ENCODE measurements around the gene ZNF420.
A peak's percentile ranks its signal among the peaks of the same experiment; 100 is the strongest.
"Not testable (repeated sequence)": the region's sequence is repeated elsewhere in the genome, so short reads cannot be mapped to it uniquely, and the experiment has no call there.

The ZNF420 gene

DNA sequence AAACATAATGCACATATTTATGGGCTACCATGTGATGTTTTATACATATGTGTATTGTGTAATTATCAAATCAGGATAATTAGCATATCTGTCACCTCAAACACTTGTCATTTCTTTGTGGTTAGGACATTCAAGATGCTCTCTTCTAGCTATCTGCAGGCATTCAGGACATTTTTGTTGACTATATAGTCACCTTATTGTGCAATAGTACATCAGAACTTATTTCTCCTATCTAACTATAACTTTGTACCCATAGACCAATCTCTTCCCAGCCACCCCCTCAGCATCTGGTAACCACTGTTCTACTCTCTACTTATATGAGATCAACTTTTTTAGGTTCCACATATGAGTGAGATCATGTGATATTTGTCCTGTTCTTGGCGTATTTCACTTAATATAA, 20.3 kb downstream of the ZNF420 start:
- no peak for ATAC-seq
- Mint-ChIP-seq H3K27ac (no peak overlapping the region), H3K4me1 (no peaks in the 10 kb centered on the region), H3K9me3 (peaks cover 57% of the 10 kb centered on the region), H3K27me3 (no peaks in the 10 kb centered on the region), H3K36me3 (ENCODE audit: low read depth) (peaks cover 97% of the 10 kb centered on the region), H3K4me3 (no peak overlapping the region)
- no peak for DNase-seq

DNA sequence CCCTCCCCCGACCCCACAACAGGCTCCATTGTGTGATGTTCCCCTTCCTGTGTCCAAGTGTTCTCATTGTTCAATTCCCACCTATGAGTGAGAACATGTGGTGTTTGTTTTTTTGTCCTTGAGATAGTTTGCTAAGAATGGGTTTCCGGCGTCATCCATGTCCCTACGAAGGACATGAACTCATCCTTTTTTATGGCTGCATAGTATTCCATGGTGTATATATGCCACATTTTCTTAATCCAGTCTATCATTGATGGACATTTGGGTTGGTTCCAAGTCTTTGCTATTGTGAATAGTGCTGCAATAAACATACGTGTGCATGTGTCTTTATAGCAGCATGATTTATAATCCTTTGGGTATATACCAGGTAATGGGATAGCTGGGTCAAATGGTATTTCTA, 25.9 kb downstream of the ZNF420 start:
- peaks cover 94% of the 10 kb centered on the region for H3K36me3 Mint-ChIP-seq (ENCODE audit: low read depth)
- peaks cover 60% of the 10 kb centered on the region for H3K9me3 Mint-ChIP-seq
- ATAC-seq, DNase-seq, H3K4me1 Mint-ChIP-seq, H3K4me3 Mint-ChIP-seq, H3K27me3 Mint-ChIP-seq, H3K27ac Mint-ChIP-seq: not testable (repeated sequence)

DNA sequence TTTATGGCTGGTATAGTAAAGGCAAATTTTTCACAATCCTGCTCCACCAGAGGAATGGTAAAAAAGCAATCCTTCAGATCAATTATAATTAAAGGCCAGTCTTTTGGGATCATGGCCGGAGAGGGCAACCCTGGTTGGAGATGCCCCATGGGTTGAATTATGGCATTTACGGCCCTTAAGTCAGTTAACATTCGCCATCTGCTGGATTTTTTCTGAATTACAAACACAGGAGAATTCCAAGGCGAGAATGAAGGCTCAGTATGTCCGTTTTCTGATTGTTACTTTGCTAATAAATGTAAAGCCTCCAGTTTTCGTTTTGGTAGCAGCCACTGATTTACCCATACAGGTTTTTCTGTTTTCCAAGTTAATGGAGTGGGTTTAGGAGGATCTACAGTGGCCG, 33.5 kb downstream of the ZNF420 start:
- not testable (repeated sequence) for H3K4me1 Mint-ChIP-seq, DNase-seq

DNA sequence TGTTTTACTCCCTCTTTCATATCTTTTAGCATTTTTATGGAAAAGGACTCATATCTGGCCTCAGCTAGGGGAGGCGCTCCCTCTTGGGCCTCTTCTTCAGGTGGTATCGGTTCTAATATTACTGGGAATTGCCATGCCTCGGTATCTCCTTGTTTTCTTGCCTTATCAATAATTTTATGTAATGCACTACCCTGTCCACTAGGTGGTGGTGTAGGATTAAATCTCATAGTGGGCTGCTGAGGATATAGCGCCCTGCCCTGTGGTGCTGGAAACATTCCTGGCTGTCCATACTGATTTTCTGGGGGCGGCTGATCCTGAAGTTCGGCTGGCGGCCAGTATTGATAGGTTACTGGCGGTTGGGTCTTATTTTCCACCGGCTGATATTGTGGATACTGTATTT, 35.8 kb downstream of the ZNF420 start:
- Mint-ChIP-seq H3K27ac (no peak overlapping the region), H3K4me3 (no peak overlapping the region), H3K9me3 (peaks cover 71% of the 10 kb centered on the region), H3K4me1 (no peaks in the 10 kb centered on the region), H3K27me3 (no peaks in the 10 kb centered on the region), H3K36me3 (ENCODE audit: low read depth) (peaks cover 88% of the 10 kb centered on the region)
- no peak for ATAC-seq
- DNase-seq, result no peak

More for the DNA sequence above, 33.5 kb downstream of the ZNF420 start:
- Mint-ChIP-seq H3K9me3 (peaks cover 77% of the 10 kb centered on the region), H3K36me3 (ENCODE audit: low read depth) (peaks cover 100% of the 10 kb centered on the region)
- ATAC-seq, H3K27me3 Mint-ChIP-seq, H3K27ac Mint-ChIP-seq, H3K4me3 Mint-ChIP-seq: not testable (repeated sequence)

DNA sequence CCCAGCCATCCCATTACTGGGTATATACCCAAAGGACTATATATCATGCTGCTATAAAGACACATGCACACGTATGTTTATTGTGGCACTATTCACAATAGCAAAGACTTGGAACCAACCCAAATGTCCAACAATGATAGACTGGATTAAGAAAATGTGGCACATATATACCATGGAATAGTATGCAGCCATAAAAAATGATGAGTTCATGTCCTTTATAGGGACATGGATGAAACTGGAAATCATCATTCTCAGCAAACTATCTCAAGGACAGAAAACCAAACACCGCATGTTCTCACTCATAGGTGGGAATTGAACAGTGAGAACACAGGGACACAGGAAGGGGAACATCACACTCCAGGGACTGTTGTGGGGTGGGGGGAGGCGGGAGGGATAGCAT, 43.9 kb downstream of the ZNF420 start:
- H3K4me3 Mint-ChIP-seq, H3K27me3 Mint-ChIP-seq, H3K27ac Mint-ChIP-seq, H3K4me1 Mint-ChIP-seq, ATAC-seq, DNase-seq: not testable (repeated sequence)
- peaks cover 50% of the 10 kb centered on the region for H3K9me3 Mint-ChIP-seq
- peaks cover 59% of the 10 kb centered on the region for H3K36me3 Mint-ChIP-seq (ENCODE audit: low read depth)

DNA sequence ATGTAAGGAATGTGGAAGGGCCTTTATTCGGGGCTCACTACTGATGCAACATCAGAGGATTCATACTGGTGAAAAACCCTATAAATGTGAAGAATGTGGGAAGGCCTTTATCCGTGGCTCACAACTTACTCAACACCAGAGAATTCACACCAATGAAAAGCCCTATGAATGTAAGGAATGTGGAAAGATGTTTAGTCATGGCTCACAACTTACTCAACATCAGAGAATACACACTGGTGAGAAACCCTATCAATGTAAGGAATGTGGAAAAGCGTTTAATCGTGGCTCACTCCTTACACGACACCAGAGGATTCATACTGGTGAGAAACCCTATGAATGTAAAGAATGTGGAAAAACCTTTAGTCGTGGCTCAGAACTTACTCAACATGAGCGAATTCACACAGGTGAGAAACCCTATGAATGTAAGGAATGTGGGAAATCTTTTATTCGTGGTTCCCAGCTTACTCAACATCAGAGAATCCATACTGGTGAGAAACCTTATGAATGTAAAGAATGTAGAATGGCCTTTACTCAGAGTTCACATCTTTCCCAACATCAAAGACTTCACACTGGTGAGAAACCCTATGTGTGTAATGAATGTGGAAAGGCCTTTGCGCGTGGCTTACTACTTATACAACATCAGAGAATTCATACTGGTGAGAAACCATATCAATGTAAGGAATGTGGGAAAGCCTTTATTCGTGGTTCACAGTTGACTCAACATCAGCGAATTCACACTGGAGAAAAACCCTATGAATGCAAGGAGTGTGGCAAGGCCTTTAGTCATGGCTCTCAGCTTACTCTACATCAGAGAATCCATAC, 50.0 kb downstream of the ZNF420 start:
- Mint-ChIP-seq H3K27ac (no peak overlapping the region), H3K4me3 (no peak overlapping the region), H3K27me3 (no peaks in the 10 kb centered on the region), H3K4me1 (no peaks in the 10 kb centered on the region), H3K9me3 (peaks cover 82% of the 10 kb centered on the region), H3K36me3 (ENCODE audit: low read depth) (peaks cover 89% of the 10 kb centered on the region)
- DNase-seq, result no peak
- ATAC-seq, result no peak

DNA sequence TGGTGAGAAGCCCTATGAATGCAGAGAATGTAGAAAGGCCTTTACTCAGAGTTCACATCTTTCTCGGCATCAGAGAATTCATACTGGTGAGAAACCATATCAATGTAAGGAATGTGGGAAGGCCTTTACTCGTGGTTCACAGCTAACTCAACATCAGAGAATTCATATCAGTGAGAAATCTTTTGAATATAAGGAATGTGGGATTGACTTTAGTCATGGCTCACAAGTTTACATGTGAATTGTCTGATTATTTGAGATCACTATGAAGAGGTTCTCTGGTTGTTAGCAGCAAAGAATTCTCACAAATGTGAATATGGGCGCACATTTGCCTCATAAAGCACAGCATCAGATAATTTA, 50.6 kb downstream of the ZNF420 start:
- Mint-ChIP-seq H3K9me3 (peaks cover 86% of the 10 kb centered on the region), H3K4me3 (no peak overlapping the region), H3K4me1 (no peaks in the 10 kb centered on the region), H3K27me3 (no peaks in the 10 kb centered on the region), H3K27ac (no peak overlapping the region), H3K36me3 (ENCODE audit: low read depth) (peaks cover 90% of the 10 kb centered on the region)
- no peak for DNase-seq
- no peak for ATAC-seq

DNA sequence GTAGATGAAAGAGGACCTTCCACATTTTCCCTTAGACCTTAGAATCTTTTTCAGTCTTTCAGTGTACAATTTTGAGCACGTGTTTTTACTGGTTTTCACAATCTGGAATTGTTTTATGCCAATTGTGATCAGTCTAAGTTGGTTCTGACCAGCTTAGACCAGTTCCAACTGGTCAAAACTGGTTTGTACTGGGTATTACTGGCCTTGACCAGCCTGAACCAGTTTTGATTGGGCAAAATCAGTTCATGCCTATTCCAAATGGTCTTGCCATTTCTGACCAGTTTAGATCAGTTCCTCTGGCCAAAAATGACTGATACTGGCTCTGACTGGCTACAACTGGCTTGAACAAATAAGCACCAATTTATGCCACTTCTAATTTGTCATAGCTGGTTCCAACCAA, 57.9 kb downstream of the ZNF420 start:
- Mint-ChIP-seq H3K27ac (no peak overlapping the region), H3K27me3 (no peaks in the 10 kb centered on the region), H3K4me1 (no peaks in the 10 kb centered on the region), H3K4me3 (no peak overlapping the region), H3K9me3 (peaks cover 63% of the 10 kb centered on the region), H3K36me3 (ENCODE audit: low read depth) (peaks cover 40% of the 10 kb centered on the region)
- ATAC-seq, result no peak
- DNase-seq, result no peak

DNA sequence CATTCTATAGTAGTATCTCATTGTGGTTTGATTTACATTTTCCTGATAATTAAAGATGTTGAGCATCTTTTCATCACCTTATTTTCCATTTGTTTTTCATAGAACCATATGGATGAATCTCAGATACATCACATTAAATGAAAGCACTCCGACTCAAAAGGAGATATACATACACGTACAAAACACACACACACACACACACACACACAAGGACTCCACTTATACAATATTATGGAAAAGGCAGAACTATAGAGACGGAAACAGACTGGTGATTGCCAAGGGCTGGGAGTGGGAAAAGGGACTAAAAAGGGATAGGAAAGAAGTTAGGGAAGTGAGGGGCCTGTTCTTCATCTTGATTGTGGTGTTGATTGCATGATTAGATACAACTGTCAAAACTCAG, 70.0 kb downstream of the ZNF420 start:
- no peak for DNase-seq
- no peaks in the 10 kb centered on the region for H3K27me3 Mint-ChIP-seq
- no peak overlapping the region for H3K4me3 Mint-ChIP-seq
- no peak for ATAC-seq
- no peaks in the 10 kb centered on the region for H3K4me1 Mint-ChIP-seq
- H3K36me3 Mint-ChIP-seq (ENCODE audit: low read depth), result peaks cover 63% of the 10 kb centered on the region
- peaks cover 70% of the 10 kb centered on the region for H3K9me3 Mint-ChIP-seq
- H3K27ac Mint-ChIP-seq, result no peak overlapping the region

DNA sequence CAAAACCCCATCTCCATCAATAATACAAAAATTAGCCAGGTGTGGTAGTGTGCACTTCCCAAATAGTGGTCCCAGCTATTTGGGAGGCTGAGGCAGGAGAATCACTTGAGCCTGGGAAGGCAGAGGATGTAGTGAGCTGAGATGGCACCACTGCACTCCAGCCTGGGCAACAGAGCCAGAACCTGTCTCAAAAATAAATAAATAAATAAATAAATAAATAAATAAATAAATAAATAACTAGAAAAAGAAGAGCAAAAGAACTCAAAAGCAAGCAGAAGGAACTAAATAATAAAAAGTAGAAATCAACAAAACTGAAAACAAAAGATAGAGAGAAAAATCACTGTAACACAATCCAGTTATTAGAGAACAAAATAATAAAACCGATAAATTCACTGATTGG, 81.9 kb downstream of the ZNF420 start:
- no peaks in the 10 kb centered on the region for H3K4me1 Mint-ChIP-seq
- no peak overlapping the region for H3K4me3 Mint-ChIP-seq
- DNase-seq (no peak), ATAC-seq (no peak)
- H3K9me3 Mint-ChIP-seq, result peaks cover 69% of the 10 kb centered on the region
- no peak overlapping the region for H3K27ac Mint-ChIP-seq
- H3K27me3 Mint-ChIP-seq, result no peaks in the 10 kb centered on the region
- peaks cover 91% of the 10 kb centered on the region for H3K36me3 Mint-ChIP-seq (ENCODE audit: low read depth)

DNA sequence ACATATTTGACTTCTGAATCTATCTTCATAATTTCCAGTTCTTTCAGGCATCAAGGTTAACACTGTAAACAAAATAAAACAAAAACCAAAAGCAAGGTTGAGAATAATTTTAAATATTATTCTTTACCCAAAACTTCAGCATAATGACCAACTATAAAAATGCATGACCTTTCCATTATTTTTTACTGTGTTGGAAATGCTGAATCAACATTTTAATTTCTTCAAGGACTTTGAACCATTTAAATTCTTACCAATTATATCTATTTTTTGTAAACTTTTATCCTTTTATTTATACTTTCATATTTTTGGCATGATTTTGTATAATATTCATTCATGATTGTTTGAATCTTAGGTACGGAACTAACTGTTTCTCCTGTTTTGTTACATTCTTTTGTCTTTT, 87.4 kb downstream of the ZNF420 start:
- Mint-ChIP-seq H3K27ac (no peak overlapping the region), H3K9me3 (peaks cover 57% of the 10 kb centered on the region), H3K36me3 (ENCODE audit: low read depth) (peaks cover 91% of the 10 kb centered on the region), H3K4me1 (no peaks in the 10 kb centered on the region), H3K27me3 (no peaks in the 10 kb centered on the region), H3K4me3 (no peak overlapping the region)
- ATAC-seq (no peak), DNase-seq (no peak)

DNA sequence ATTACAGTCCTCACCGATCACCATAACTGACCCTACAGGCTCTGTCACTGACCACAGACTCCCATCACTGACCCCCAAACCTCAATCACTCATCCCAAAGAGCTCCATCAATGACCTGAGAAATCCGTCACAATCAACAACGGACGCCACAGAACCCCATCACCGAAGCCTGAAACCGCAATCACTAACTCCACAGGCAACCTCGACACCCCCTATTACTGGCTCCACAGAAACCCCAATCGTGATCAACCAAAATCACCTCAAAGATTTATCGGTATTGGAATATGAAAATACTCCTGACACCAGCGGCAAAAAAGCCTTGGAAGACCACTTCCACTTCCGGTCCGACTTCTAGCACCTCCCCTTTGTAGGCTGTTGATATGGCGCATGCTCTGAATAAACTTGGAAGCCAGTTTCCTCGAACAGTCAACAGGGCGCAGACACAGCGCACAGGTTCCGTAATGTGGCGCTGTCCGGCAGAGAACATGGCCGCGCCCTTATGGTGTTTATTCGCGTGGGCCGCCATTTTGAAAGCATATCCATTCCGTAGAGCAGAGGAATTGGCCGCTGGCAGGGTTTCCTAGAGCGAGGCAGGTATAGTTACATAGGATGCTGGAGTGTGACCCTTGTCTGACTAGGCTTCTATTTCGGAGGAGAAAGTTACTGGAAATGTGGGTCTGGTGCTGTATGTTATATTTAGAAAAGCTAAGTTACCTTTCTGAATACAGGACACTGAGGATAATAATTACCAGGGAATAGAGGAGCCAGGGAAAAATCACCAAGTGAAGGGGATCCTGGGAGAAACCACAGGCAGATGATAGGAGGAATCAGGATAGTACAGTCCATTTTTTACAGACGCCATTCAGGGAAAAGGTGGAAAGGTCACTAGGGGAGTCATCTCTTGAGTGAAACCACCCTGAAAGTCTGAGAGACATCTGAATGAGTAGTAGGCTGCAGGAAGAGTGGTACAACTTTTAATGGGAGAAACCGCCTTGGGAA, 94.4 kb downstream of the ZNF420 start, which contains the start of gene ZNF585A:
TSS of gene ZNF585A (minus strand) at position 328 of the 999 bp plus-strand sequence. CDS start 2,785 bp downstream, outside the sequence.
- Mint-ChIP-seq H3K4me3 (no peak within 1 kb of the TSS), H3K36me3 (ENCODE audit: low read depth) (peaks cover 41% of the 10 kb centered on the region), H3K27ac (no peak within 1 kb of the TSS), H3K27me3 (no peaks in the 10 kb centered on the region), H3K4me1 (no peaks in the 10 kb centered on the region), H3K9me3 (peaks cover 55% of the 10 kb centered on the region)
- ATAC-seq, result peak; percentile 100
- DNase-seq, result peak; percentile 83
